Mesenchymal stem cell (in vitro differentiated cells and primary cell): Measurements from ENCODE around the gene ARSG.

Source experiments
- DNase-seq: peaks from one replicate; pipeline ENCODE4 v3.0.0-alpha.2; 2013
- H2AFZ ChIP-seq: one replicate; pipeline ENCODE4 v1.6.1; 2013; ENCODE audit warnings: low read depth, mild to moderate bottlenecking, control low read depth, inconsistent platforms, low read length, moderate library complexity
- H2AK5ac ChIP-seq: 2 replicates; pipeline ENCODE4 v1.6.1; 2013; ENCODE audit warnings: low read length, moderate library complexity, mild to moderate bottlenecking, inconsistent platforms; ENCODE audit not compliant: severe bottlenecking
- H2BK120ac ChIP-seq: one replicate; pipeline ENCODE4 v1.6.1; 2013; ENCODE audit warnings: low read depth, mild to moderate bottlenecking, inconsistent platforms, low read length, moderate library complexity
- H2BK12ac ChIP-seq, 2 experiments: one replicate each; pipeline ENCODE4 v1.6.1; 2013; ENCODE audit warnings: inconsistent platforms in 2 of 2, low read length in 2 of 2, mild to moderate bottlenecking in 2 of 2, moderate library complexity in 2 of 2, control low read depth in 1 of 2
- H2BK15ac ChIP-seq: one replicate; pipeline ENCODE4 v1.6.1; 2013; ENCODE audit warnings: mild to moderate bottlenecking, low read depth, inconsistent platforms; ENCODE audit not compliant: poor library complexity, severe bottlenecking
- H2BK5ac ChIP-seq: 2 replicates; pipeline ENCODE4 v1.6.1; 2013; ENCODE audit warnings: low read depth, mild to moderate bottlenecking, low read length, control low read depth, inconsistent platforms; ENCODE audit not compliant: poor library complexity, severe bottlenecking
- H3K14ac ChIP-seq, 2 experiments: one replicate each; pipeline ENCODE4 v1.6.1; 2013; ENCODE audit warnings: inconsistent platforms in 2 of 2, low read length in 2 of 2, control low read depth in 1 of 2, mild to moderate bottlenecking in 1 of 2, moderate library complexity in 1 of 2
- H3K18ac ChIP-seq, 2 experiments: one replicate each; pipeline ENCODE4 v1.6.1; 2013; ENCODE audit warnings: inconsistent platforms in 2 of 2, low read length in 2 of 2, control low read depth in 1 of 2, low read depth in 1 of 2, mild to moderate bottlenecking in 1 of 2
- H3K23ac ChIP-seq, 2 experiments: one replicate each; pipeline ENCODE4 v1.6.1; 2013; ENCODE audit warnings: inconsistent platforms in 2 of 2, low read length in 2 of 2, mild to moderate bottlenecking in 2 of 2, moderate library complexity in 2 of 2, control low read depth in 1 of 2
- H3K27ac ChIP-seq: 2 replicates; pipeline ENCODE4 v1.5.1; 2013; ENCODE audit warnings: mild to moderate bottlenecking, moderate library complexity, low read length, control low read depth, inconsistent platforms; ENCODE audit not compliant: poor library complexity, severe bottlenecking
- H3K27me3 ChIP-seq, 2 experiments: 2 replicates each; pipeline versions ENCODE4 v1.6.1 to v1.7.0; 2013; ENCODE audit warnings: low read length in 2 of 2, mild to moderate bottlenecking in 2 of 2, moderate library complexity in 2 of 2, control low read depth in 1 of 2, inconsistent platforms in 1 of 2; ENCODE audit not compliant: control insufficient read depth in 1 of 2, insufficient read depth in 1 of 2
- H3K36me3 ChIP-seq, 2 experiments: 2 replicates each; pipeline versions ENCODE4 v1.6.1 to v1.7.0; 2013; ENCODE audit warnings: low read length in 2 of 2, control low read depth in 1 of 2, inconsistent platforms in 1 of 2, low read depth in 1 of 2, mild to moderate bottlenecking in 1 of 2; ENCODE audit not compliant: insufficient read depth in 2 of 2, control insufficient read depth in 1 of 2
- H3K4ac ChIP-seq, 2 experiments: one replicate each; pipeline ENCODE4 v1.6.1; 2013; ENCODE audit warnings: inconsistent platforms in 2 of 2, low read length in 2 of 2, mild to moderate bottlenecking in 2 of 2, moderate library complexity in 2 of 2, control low read depth in 1 of 2, low read depth in 1 of 2
- H3K4me1 ChIP-seq: 2 replicates; pipeline ENCODE4 v1.6.1; 2013; ENCODE audit warnings: low read depth, low read length, control low read depth; ENCODE audit not compliant: control insufficient read depth, insufficient read depth
- H3K4me2 ChIP-seq: 2 replicates; pipeline ENCODE4 v1.6.1; 2013; ENCODE audit warnings: low read length, mild to moderate bottlenecking, inconsistent platforms; ENCODE audit not compliant: poor library complexity, severe bottlenecking
- H3K4me3 ChIP-seq, 2 experiments: 2 replicates each; pipeline versions ENCODE4 v1.5.1 to v1.7.0; 2013; ENCODE audit warnings: low read length in 2 of 2, mild to moderate bottlenecking in 2 of 2, control low read depth in 1 of 2, low read depth in 1 of 2; ENCODE audit not compliant: insufficient read depth in 1 of 2
- H3K79me1 ChIP-seq: replicated peaks from 2 replicates; pipeline ENCODE4 v1.6.1; 2013; ENCODE audit warnings: mild to moderate bottlenecking, control low read depth, low read length, inconsistent platforms; ENCODE audit not compliant: poor library complexity, severe bottlenecking
- H3K9ac ChIP-seq: 2 replicates; pipeline ENCODE4 v1.7.0; 2013; ENCODE audit warnings: mild to moderate bottlenecking, low read length, moderate library complexity
- H3K9me3 ChIP-seq: 2 replicates; pipeline ENCODE4 v1.7.0; 2013; ENCODE audit warnings: mild to moderate bottlenecking, low read length; ENCODE audit not compliant: control insufficient read depth
- H4K8ac ChIP-seq: one replicate; pipeline ENCODE4 v1.6.1; 2013; ENCODE audit warnings: inconsistent platforms, mild to moderate bottlenecking, low read length, moderate library complexity
- H4K91ac ChIP-seq: one replicate; pipeline ENCODE4 v1.6.1; 2013; ENCODE audit warnings: mild to moderate bottlenecking, low read length, inconsistent platforms
- WGBS: methylation state at CpG from one replicate; pipeline ENCODE4 v1.1.7; 2013; ENCODE audit warnings: mixed read lengths; 5-methylcytosine and 5-hydroxymethylcytosine counted together

Gene ARSG

DNA sequence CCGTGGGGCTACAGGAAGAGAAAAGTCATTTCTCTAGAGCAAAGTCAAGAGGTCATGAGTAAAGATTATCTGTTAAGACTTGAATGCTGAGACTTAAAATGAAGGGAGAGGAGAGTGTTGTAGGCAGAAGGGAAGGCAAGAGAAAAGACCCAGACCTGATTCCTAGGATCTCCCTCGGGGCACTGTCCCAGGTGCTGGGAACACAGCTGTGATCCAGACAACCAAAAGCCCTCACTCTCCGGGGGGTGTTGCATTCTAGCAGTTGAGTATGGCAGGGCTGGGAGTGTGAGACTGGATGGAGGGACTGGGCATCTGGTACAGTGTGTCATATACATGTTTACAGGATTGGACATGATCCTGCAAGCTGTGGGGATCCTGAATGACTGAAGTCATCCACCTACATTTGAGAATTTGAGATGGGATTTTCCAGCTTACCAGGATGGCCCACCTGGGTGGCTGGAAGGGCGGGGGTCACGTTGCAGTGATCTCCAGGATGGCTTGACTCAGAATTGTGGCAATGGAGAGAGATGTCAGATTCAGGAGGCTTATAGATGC, 29.1 kb downstream of the ARSG start:
- Histone ChIP-seq H2BK5ac (no peak overlapping the region), H3K9ac (no peak overlapping the region), H3K79me1 (no peaks in the 10 kb centered on the region), H3K4me1 (peaks cover 4% of the 10 kb centered on the region), H3K36me3 (no peaks in the 10 kb centered on the region), H4K8ac (no peak overlapping the region), H2BK120ac (no peak overlapping the region), H3K4me3 (no peak overlapping the region), H3K27ac (no peak overlapping the region), H4K91ac (no peak overlapping the region), H2AFZ (no peak overlapping the region), H3K4me2 (no peak overlapping the region), H2BK12ac (no peak overlapping the region), H3K4ac (no peak overlapping the region), H3K14ac (no peak overlapping the region), H3K23ac (no peak overlapping the region), H2AK5ac (no peak overlapping the region), H3K18ac (no peak overlapping the region), H3K9me3 (no peaks in the 10 kb centered on the region), H2BK15ac (no peak overlapping the region), H3K27me3 (no peaks in the 10 kb centered on the region)
- DNase-seq = no peak
- WGBS = 60% methylated on average over 5 of the region's 5 CpGs

- no peak overlapping the region for H2AFZ ChIP-seq
- H3K36me3 ChIP-seq = no peaks in the 10 kb centered on the region
- no peak overlapping the region for H2BK120ac ChIP-seq
- no peak overlapping the region for H3K4ac ChIP-seq
- 100% methylated on average over 7 of the region's 7 CpGs for WGBS
- no peak overlapping the region for H3K4me3 ChIP-seq
- no peaks in the 10 kb centered on the region for H3K9me3 ChIP-seq
- H3K79me1 ChIP-seq = no peaks in the 10 kb centered on the region
- peaks cover 4% of the 10 kb centered on the region for H3K4me1 ChIP-seq
- H3K14ac ChIP-seq = no peak overlapping the region
- peaks cover 0 to 4% of the 10 kb centered on the region in 2 experiments for H3K27me3 ChIP-seq
- no peak overlapping the region for H4K8ac ChIP-seq
- no peak for DNase-seq
- H2BK15ac ChIP-seq = no peak overlapping the region
- no peak overlapping the region for H2AK5ac ChIP-seq
- no peak overlapping the region for H3K23ac ChIP-seq
- no peak overlapping the region for H4K91ac ChIP-seq
- H3K4me2 ChIP-seq = no peak overlapping the region
- no peak overlapping the region for H2BK5ac ChIP-seq
- H2BK12ac ChIP-seq = no peak overlapping the region
- H3K9ac ChIP-seq = no peak overlapping the region
- no peak overlapping the region for H3K18ac ChIP-seq
- H3K27ac ChIP-seq = no peak overlapping the region
Measured at GRCh38 chr17:68320943-68321555, 29.8 kb downstream of the ARSG start.

GRCh38 chr17:68321556-68321954, 30.3 kb downstream of the ARSG start:
- Histone ChIP-seq H3K4me1 (peaks cover 4% of the 10 kb centered on the region), H3K4ac (no peak overlapping the region), H2AFZ (no peak overlapping the region), H3K79me1 (no peaks in the 10 kb centered on the region), H2BK120ac (no peak overlapping the region), H3K9me3 (no peaks in the 10 kb centered on the region), H4K91ac (no peak overlapping the region), H3K4me2 (no peak overlapping the region), H3K36me3 (no peaks in the 10 kb centered on the region), H2BK15ac (no peak overlapping the region), H3K4me3 (no peak overlapping the region), H4K8ac (no peak overlapping the region), H3K23ac (no peak overlapping the region), H3K9ac (no peak overlapping the region), H3K14ac (no peak overlapping the region), H2AK5ac (no peak overlapping the region), H3K27ac (no peak overlapping the region), H3K27me3 (peaks cover 0 to 4% of the 10 kb centered on the region in 2 experiments), H2BK12ac (no peak overlapping the region), H3K18ac (no peak overlapping the region), H2BK5ac (no peak overlapping the region)
- WGBS = 85% methylated on average over 4 of the region's 4 CpGs
- DNase-seq = no peak

DNA sequence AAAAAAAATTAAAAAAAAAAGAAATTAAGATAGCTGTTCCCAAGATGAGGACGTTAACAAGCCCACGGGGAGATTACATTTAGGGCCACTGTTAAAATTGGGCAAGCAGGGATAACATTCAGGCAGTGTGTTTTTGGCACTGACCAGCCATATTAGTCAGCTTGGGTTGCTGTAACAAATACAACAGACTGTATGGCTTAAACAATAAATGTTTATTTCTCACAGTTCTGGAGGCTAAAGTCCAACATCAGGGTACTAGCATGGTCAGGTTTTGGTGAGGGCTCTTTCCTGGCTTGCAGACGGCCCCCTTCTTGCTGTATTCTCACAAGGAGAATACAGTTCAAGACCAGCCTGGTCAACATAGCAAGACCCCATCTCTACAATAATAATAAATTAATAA, 31.3 kb downstream of the ARSG start:
- Histone ChIP-seq H3K9me3 (no peaks in the 10 kb centered on the region), H2BK5ac (no peak overlapping the region), H2BK12ac (no peak overlapping the region), H4K8ac (no peak overlapping the region), H3K23ac (no peak overlapping the region), H3K79me1 (no peaks in the 10 kb centered on the region), H2AFZ (no peak overlapping the region), H2BK15ac (no peak overlapping the region), H3K14ac (no peak overlapping the region), H3K18ac (no peak overlapping the region), H2BK120ac (no peak overlapping the region), H4K91ac (no peak overlapping the region), H2AK5ac (no peak overlapping the region), H3K9ac (no peak overlapping the region), H3K27ac (no peak overlapping the region), H3K4me2 (no peak overlapping the region), H3K4me3 (no peak overlapping the region), H3K4ac (no peak overlapping the region), H3K27me3 (peaks cover 0 to 4% of the 10 kb centered on the region in 2 experiments), H3K4me1 (peaks cover 4% of the 10 kb centered on the region), H3K36me3 (no peaks in the 10 kb centered on the region)
- WGBS = 91% methylated on average over 2 of the region's 3 CpGs
- DNase-seq = no peak
